RWPE2 (cell line): Measurements from ENCODE around the gene XPR1.

Experiments
- ATAC-seq: fragments of 200-7000 bp; cut with Tn5 transposase; 3 replicates; pipeline ENCODE4 v1.9.1; 2021; ENCODE audit warnings: low read depth
- DNase-seq: peaks from one replicate; pipeline ENCODE4 v3.0.0-alpha.2; 2020; ENCODE audit warnings: low spot score
- H3K27ac ChIP-seq: fragments of 450-650 bp; 2 replicates; pipeline ENCODE4 v1.5.1; 2017; ENCODE audit warnings: mild to moderate bottlenecking; ENCODE audit not compliant: poor library complexity, severe bottlenecking
- H3K27me3 ChIP-seq: fragments of 250-450 bp; sonication (Bioruptor Pico); 2 replicates; pipeline ENCODE4 v1.5.1; 2021; ENCODE audit warnings: mild to moderate bottlenecking, moderate library complexity; ENCODE audit not compliant: insufficient read depth, poor library complexity, severe bottlenecking
- H3K36me3 ChIP-seq: fragments of 250-450 bp; sonication (Bioruptor Pico); 2 replicates; pipeline ENCODE4 v1.5.1; 2020; ENCODE audit warnings: low read depth, mild to moderate bottlenecking, moderate library complexity
- H3K4me1 ChIP-seq: fragments of 250-450 bp; sonication (Bioruptor Pico); 2 replicates; pipeline ENCODE4 v1.5.1; 2021; ENCODE audit warnings: mild to moderate bottlenecking, moderate library complexity; ENCODE audit not compliant: insufficient read depth, poor library complexity, severe bottlenecking
- H3K4me3 ChIP-seq: fragments of 250-450 bp; sonication (Bioruptor Pico); 2 replicates; pipeline ENCODE4 v1.5.1; 2021; ENCODE audit warnings: mild to moderate bottlenecking, moderate library complexity; ENCODE audit not compliant: severe bottlenecking
- H3K9me3 ChIP-seq: fragments of 250-450 bp; sonication (Bioruptor Pico); 2 replicates; pipeline ENCODE4 v1.5.1; 2021; ENCODE audit warnings: mild to moderate bottlenecking, moderate library complexity; ENCODE audit not compliant: severe bottlenecking
- TF ChIP-seq, protein P1 (sequence below): fragments of 450-650 bp; IDR thresholded peaks from one replicate; pipeline ENCODE4 v1.5.1; 2017; ENCODE audit warnings: mild to moderate bottlenecking, moderate library complexity; ENCODE audit not compliant: poor library complexity, severe bottlenecking

Gene XPR1

DNA sequence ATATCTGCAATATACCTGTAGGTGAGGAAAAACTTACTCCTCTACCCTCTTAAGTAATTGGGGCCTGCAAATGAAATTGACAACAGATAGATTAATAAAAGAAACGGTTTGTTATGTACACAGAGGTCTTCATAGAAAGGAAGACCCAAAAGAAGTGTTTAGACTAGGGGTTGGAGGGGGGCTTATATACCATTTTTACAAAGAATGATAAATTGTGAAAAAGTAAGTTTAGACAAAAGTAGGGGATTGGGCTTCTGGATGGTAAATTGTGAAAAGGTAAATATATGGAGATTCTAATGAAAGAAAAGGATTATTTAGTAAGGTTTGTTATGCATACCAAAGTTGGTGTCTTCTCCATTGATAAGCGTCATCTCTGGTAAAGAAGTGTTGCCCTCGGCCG, 207.7 kb downstream of the XPR1 start:
- DNase-seq, result no peak
- H3K9me3 ChIP-seq, result no peaks in the 10 kb centered on the region
- H3K4me1 ChIP-seq, result no peaks in the 10 kb centered on the region
- H3K4me3 ChIP-seq, result no peak overlapping the region
- ATAC-seq, result no peak
- TF ChIP-seq, protein P1, sequence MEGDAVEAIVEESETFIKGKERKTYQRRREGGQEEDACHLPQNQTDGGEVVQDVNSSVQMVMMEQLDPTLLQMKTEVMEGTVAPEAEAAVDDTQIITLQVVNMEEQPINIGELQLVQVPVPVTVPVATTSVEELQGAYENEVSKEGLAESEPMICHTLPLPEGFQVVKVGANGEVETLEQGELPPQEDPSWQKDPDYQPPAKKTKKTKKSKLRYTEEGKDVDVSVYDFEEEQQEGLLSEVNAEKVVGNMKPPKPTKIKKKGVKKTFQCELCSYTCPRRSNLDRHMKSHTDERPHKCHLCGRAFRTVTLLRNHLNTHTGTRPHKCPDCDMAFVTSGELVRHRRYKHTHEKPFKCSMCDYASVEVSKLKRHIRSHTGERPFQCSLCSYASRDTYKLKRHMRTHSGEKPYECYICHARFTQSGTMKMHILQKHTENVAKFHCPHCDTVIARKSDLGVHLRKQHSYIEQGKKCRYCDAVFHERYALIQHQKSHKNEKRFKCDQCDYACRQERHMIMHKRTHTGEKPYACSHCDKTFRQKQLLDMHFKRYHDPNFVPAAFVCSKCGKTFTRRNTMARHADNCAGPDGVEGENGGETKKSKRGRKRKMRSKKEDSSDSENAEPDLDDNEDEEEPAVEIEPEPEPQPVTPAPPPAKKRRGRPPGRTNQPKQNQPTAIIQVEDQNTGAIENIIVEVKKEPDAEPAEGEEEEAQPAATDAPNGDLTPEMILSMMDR, result no peak
- H3K27me3 ChIP-seq, result no peaks in the 10 kb centered on the region
- H3K27ac ChIP-seq, result no peak overlapping the region
- H3K36me3 ChIP-seq, result no peaks in the 10 kb centered on the region; the same call in 1 of the 2 replicates

DNA sequence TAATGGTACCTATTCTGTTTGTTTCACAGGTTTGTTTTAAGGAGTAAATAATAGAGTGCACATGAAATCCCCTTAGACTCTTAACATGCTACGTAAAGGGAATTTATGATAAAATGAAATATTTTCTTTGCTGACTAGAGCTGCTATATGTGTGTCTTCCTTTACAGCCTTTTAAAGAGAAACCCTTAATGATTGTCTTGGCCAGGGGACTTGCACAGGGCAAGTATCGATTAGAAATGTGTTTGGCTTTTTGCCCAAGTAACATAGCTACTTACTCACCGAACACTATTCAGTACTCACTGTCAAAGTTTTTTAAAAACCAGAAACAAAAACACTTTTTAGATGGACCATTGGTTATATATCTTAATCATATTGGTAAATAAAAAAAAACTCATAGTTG, 209.6 kb downstream of the XPR1 start:
- TF ChIP-seq, protein P1, result no peak
- no peak overlapping the region for H3K27ac ChIP-seq
- H3K9me3 ChIP-seq, result no peaks in the 10 kb centered on the region
- H3K27me3 ChIP-seq, result no peaks in the 10 kb centered on the region
- ATAC-seq (no peak), DNase-seq (no peak)
- no peaks in the 10 kb centered on the region; the same call in 1 of the 2 replicates for H3K36me3 ChIP-seq
- H3K4me1 ChIP-seq, result no peaks in the 10 kb centered on the region
- H3K4me3 ChIP-seq, result no peak overlapping the region

DNA sequence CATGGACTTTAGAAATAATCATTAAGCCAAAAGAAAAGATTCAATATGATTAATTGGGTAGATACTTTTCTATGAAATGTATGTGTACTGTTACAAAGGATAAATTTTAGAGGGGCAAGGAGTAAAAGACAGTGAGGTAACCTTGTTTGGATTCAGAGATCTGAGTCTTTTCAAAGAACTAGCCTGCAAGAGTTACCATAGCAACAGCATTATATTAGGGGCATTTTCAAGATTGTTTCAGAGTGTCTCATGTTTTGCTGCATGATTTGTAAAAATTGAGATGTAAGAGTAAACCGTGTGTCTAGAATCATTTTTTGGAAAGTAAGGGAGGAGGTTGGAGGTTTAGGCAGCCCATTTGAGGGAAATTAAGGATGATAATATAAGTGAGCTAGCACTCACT, 210.2 kb downstream of the XPR1 start:
- DNase-seq (no peak), ATAC-seq (no peak)
- no peaks in the 10 kb centered on the region for H3K27me3 ChIP-seq
- no peaks in the 10 kb centered on the region for H3K9me3 ChIP-seq
- no peaks in the 10 kb centered on the region for H3K4me1 ChIP-seq
- H3K36me3 ChIP-seq, result no peaks in the 10 kb centered on the region
- TF ChIP-seq, protein P1, result no peak
- H3K4me3 ChIP-seq, result no peak overlapping the region
- H3K27ac ChIP-seq, result no peak overlapping the region

DNA sequence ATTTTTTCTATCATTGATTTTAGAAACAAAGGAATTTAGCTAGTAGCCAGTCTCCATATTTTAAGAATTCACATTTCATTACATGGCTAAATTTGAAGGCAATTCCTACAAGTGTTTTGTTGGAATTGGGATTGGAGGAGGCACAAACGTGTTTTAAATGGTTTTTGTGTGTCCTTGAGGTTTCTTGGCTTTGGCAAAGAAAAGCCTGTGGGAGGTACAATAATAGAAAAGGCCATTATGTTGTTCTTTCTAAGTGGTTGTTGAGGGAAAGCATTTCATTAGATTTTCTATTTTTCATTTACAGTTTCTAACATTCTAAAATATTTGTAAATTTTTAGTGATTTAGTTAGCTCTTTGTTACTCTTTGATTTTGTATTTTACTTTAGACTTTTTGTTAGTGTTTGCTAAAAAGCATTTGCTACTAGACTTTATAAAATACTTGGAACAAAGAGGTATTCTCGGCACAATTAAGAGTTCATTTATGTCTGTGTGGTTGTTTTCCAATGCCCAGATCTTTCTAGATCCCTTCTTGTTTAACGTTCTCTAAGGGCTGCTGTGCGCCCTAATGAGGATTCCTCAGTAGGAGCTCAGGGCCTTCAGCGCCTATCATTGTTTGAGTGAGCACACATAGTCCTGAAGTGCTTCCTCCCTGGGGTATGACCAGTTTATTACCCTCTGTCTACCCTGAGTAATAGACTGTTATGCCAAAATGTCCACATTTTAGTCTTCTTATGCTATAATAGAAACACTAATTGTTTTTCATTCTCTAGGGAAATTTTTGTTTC, 210.9 kb downstream of the XPR1 start:
- TF ChIP-seq, protein P1, result no peak

DNA sequence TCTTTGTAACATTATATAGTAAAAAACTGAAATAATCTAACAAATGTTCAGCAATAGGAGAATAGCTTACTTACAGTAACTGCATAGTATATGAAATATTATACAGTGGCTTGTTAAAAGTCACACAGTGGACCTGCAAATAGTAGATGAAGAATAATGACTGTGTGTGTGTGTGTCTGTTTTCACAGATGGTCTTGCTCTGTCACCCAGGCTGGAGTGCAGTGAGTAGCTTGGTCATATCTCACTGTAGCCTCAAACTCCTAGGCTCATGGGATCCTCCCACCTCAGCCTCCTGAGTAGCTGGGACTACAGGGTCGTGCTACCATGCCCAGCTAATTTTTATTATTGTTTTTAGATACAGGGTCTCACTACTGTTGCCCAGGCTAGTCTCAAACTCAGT, 213.5 kb downstream of the XPR1 start:
- TF ChIP-seq, protein P1, result no peak

More for the DNA sequence above, 210.9 kb downstream of the XPR1 start:
- Histone ChIP-seq H3K27me3 (no peaks in the 10 kb centered on the region), H3K4me1 (no peaks in the 10 kb centered on the region), H3K4me3 (no peak overlapping the region), H3K27ac (no peak overlapping the region), H3K36me3 (no peaks in the 10 kb centered on the region), H3K9me3 (no peaks in the 10 kb centered on the region)
- DNase-seq, result no peak
- ATAC-seq, result no peak

More for the DNA sequence above, 213.5 kb downstream of the XPR1 start:
- no peak overlapping the region for H3K27ac ChIP-seq
- H3K27me3 ChIP-seq, result no peaks in the 10 kb centered on the region
- ATAC-seq, result no peak
- H3K9me3 ChIP-seq, result no peaks in the 10 kb centered on the region
- no peak for DNase-seq
- H3K36me3 ChIP-seq, result no peaks in the 10 kb centered on the region
- H3K4me3 ChIP-seq, result no peak overlapping the region
- no peaks in the 10 kb centered on the region for H3K4me1 ChIP-seq
